ENCODE results near the gene NTSR1.

- TF ChIP-seq CTCF (IDR thresholded peaks at IDR 0.05) (no peak), POLR2A (IDR thresholded peaks at IDR 0.05) (no peak)
Observed at GRCh38 chr20:62787321-62787720, 78.7 kb downstream of the NTSR1 start.

Measured in Peyer's patch (tissue), 4 donors.